ENCODE data around the gene POLR3H.

DNA sequence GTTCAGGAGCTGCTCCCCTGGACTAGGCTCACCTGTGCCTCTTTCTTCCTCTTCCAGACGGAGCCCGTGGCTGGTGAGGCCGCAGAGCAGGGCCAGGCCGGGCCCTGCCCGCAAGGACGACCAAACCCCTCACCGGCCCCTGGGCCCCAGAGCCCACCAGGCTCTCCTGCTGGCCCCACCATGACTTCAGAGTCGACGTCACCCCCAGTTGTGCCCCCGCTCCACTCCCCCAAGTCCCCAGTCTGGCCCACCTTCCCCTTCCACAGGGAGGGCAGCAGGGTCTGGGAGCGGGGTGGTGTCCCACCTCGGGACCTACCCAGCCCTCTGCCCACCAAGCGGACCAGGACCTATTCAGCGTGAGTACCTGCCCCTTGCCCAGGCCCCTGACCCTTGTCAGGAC is 27.5 kb upstream of the POLR3H start:
- no peak for TF ChIP-seq CTCF (IDR thresholded peaks at IDR 0.05)
- TF ChIP-seq POLR2A (IDR thresholded peaks at IDR 0.05): no peak
- no peak for TF ChIP-seq EP300 (IDR thresholded peaks at IDR 0.05)

Data from gastroesophageal sphincter (tissue), 3 donors.